Epithelial cell of prostate (primary cell): Measurements from ENCODE around the gene FEM1B.

Source experiments
- DNase-seq: peaks from one replicate; pipeline ENCODE4 v3.0.0-alpha.2; 2011; ENCODE audit warnings: low read depth, low spot score
- H3K27ac ChIP-seq: fragments of 450-650 bp; 2 replicates; pipeline ENCODE4 v1.5.1; 2017; ENCODE audit warnings: mild to moderate bottlenecking

Gene FEM1B

GRCh38 chr15:68317281-68318007 lies 39.9 kb downstream of the FEM1B start:
- DNase-seq, result no peak
- H3K27ac ChIP-seq, result no peak overlapping the region

GRCh38 chr15:68318008-68318835 lies 40.7 kb downstream of the FEM1B start:
- H3K27ac ChIP-seq, result no peak overlapping the region
- no peak for DNase-seq

GRCh38 chr15:68318931-68319909 lies 41.7 kb downstream of the FEM1B start:
- no peak for DNase-seq

GRCh38 chr15:68319997-68320396 lies 42.5 kb downstream of the FEM1B start:
- H3K27ac ChIP-seq, result no peak overlapping the region
- no peak for DNase-seq

More at GRCh38 chr15:68318931-68319909, 41.7 kb downstream of the FEM1B start:
- no peak overlapping the region for H3K27ac ChIP-seq

GRCh38 chr15:68321229-68321628 lies 43.7 kb downstream of the FEM1B start:
- no peak for DNase-seq
- H3K27ac ChIP-seq, result no peak overlapping the region

- H3K27ac ChIP-seq, result no peak overlapping the region
- no peak for DNase-seq
Observed at GRCh38 chr15:68322796-68323195, 45.3 kb downstream of the FEM1B start.

- no peak for DNase-seq
- no peak overlapping the region for H3K27ac ChIP-seq
Observed at GRCh38 chr15:68325726-68326125, 48.2 kb downstream of the FEM1B start.

GRCh38 chr15:68326711-68327354 lies 49.3 kb downstream of the FEM1B start:
- H3K27ac ChIP-seq, result no peak overlapping the region
- DNase-seq, result no peak

- DNase-seq, result no peak
- H3K27ac ChIP-seq, result no peak overlapping the region
Observed at GRCh38 chr15:68328443-68328842, 50.9 kb downstream of the FEM1B start.

GRCh38 chr15:68328964-68329363 lies 51.4 kb downstream of the FEM1B start:
- DNase-seq, result no peak
- H3K27ac ChIP-seq, result no peak overlapping the region

GRCh38 chr15:68330416-68330815 lies 52.9 kb downstream of the FEM1B start:
- no peak for DNase-seq
- no peak overlapping the region for H3K27ac ChIP-seq

GRCh38 chr15:68330901-68331300 lies 53.4 kb downstream of the FEM1B start:
- DNase-seq, result no peak
- H3K27ac ChIP-seq, result no peak overlapping the region

- H3K27ac ChIP-seq, result no peak overlapping the region
- no peak for DNase-seq
Observed at GRCh38 chr15:68332266-68332665, 54.7 kb downstream of the FEM1B start.

GRCh38 chr15:68333775-68334470 lies 56.4 kb downstream of the FEM1B start:
- H3K27ac ChIP-seq, result no peak overlapping the region
- DNase-seq, result no peak

GRCh38 chr15:68334661-68335124 lies 57.1 kb downstream of the FEM1B start:
- DNase-seq, result no peak
- H3K27ac ChIP-seq, result no peak overlapping the region

GRCh38 chr15:68335251-68335650 lies 57.7 kb downstream of the FEM1B start:
- H3K27ac ChIP-seq, result no peak overlapping the region
- no peak for DNase-seq

- H3K27ac ChIP-seq, result no peak overlapping the region
- DNase-seq, result no peak
Observed at GRCh38 chr15:68335655-68336054, 58.1 kb downstream of the FEM1B start.

- no peak for DNase-seq
- H3K27ac ChIP-seq, result no peak overlapping the region
Observed at GRCh38 chr15:68336516-68336915, 59.0 kb downstream of the FEM1B start.

- H3K27ac ChIP-seq, result no peak overlapping the region
- no peak for DNase-seq
Observed at GRCh38 chr15:68337826-68338225, 60.3 kb downstream of the FEM1B start.
